Chondrocyte (in vitro differentiated cells): Measurements from ENCODE around the gene MMAA. TPM values are rescaled to one million over a fixed set of nuclear protein-coding genes. Genes with fewer than 3 reads are reported as not detected.
A peak's percentile ranks its signal among the peaks of the same experiment; 100 is the strongest.
"Not testable (repeated sequence)": the region's sequence is repeated elsewhere in the genome, so short reads cannot be mapped to it uniquely, and the experiment has no call there.

Experiments used
- DNase-seq: peaks from one replicate; pipeline ENCODE4 v3.0.0; 2021; ENCODE audit warnings: mixed read lengths, low spot score
- H3K27ac Mint-ChIP-seq: one replicate; pipeline ENCODE4 v1.8.0; 2021; ENCODE audit warnings: mild to moderate bottlenecking, moderate library complexity, mixed read lengths; ENCODE audit not compliant: unreplicated experiment
- H3K27me3 Mint-ChIP-seq: 2 replicates; pipeline ENCODE4 v1.8.0; 2021; ENCODE audit warnings: low read depth, mixed read lengths
- H3K36me3 Mint-ChIP-seq: 2 replicates; pipeline ENCODE4 v1.8.0; 2021; ENCODE audit warnings: low read depth, mixed read lengths
- H3K4me1 Mint-ChIP-seq: 2 replicates; pipeline ENCODE4 v1.8.0; 2021; ENCODE audit warnings: low read depth, mild to moderate bottlenecking, mixed read lengths
- H3K4me3 Mint-ChIP-seq: one replicate; pipeline ENCODE4 v1.8.0; 2021; ENCODE audit warnings: mild to moderate bottlenecking, moderate library complexity, mixed read lengths; ENCODE audit not compliant: unreplicated experiment
- H3K9me3 Mint-ChIP-seq: 2 replicates; pipeline ENCODE4 v1.8.0; 2021; ENCODE audit warnings: low read depth, mixed read lengths
- CTCF ChIP-seq: fragments of 200-600 bp; sonication (generic); IDR thresholded peaks from 2 replicates; pipeline ENCODE4 v1.5.0; 2021; ENCODE audit warnings: antibody characterized with exemption, mild to moderate bottlenecking, moderate library complexity
- total RNA-seq: library from RNA; stranded (reverse); gene quantifications from 3 replicates; pipeline ENCODE4 v1.2.1, GENCODE V29; 2021

The MMAA gene
- total RNA-seq, 1 donor from 2014 or later: 9.1 TPM

DNA sequence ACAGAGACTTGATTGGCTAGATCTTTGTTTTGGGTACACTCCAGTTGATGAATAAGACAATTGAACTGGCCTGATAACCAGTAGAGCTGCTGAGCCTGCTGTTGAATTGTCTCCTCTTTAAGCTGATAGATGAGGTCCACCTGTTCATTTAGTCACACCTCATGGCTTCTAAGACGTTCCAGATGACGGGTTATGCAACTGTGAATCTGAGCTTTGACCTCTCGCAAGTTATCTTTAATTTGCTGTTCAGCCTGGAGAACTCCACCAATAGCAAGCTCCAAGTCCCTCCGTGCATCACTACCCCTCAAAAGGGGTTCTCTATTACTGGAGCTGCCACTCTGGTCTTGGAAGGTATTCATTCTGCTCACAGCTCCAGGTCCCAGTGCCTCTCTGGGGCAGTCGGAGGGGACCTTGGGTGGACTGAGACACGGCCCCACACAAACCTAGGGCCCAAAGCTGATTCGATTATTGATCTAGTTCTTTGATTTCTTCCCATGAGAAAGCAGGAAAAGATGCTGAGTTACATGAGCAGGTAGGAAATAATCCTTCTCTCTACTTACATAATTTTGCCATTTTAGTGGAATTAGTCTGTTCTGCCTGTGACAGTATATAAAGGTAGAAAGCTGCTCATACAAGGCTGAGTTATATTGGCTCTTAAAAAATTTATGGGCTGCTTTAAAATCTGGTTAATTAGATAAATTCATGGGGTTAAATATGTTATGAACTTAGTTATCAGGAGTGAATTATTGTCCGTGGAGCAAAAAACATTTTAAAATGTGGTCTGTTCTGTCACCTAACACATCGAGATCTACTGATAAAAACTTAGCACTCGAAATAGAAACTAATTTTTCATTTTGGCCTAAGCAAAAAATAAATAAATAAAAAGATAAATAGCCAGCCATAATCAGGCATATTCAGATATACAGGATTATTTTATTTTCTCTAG is 6.8 kb downstream of the MMAA start:
- Mint-ChIP-seq H3K4me3 (no peak overlapping the region), H3K9me3 (peaks cover 6% of the 10 kb centered on the region), H3K27ac (no peak overlapping the region), H3K36me3 (peaks cover 6% of the 10 kb centered on the region), H3K4me1 (peaks cover 12% of the 10 kb centered on the region), H3K27me3 (no peaks in the 10 kb centered on the region)
- no peak for DNase-seq
- TF ChIP-seq CTCF: no peak

DNA sequence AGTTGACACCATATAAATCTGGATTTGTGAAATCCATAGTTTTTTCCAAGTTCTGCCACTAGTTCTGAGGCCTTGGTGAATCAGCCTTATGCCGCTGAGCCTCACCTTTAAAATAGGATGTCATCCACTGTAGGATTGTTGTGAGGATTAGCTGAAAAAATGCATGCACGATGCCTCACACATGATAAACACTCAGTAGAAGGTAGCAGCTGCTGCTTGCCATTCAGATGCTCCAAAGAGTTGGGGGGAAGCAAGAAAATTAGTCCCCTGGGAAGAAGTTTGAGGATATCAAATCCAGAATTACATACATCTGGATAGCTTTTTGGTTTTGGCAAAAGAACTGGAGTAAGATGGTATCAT is 7.4 kb downstream of the MMAA start:
- no peaks in the 10 kb centered on the region for H3K27me3 Mint-ChIP-seq
- DNase-seq: no peak

GRCh38 chr4:145635117-145635516 is 15.9 kb downstream of the MMAA start:
- no peak for TF ChIP-seq CTCF
- DNase-seq: no peak
- Mint-ChIP-seq H3K27ac (no peak overlapping the region), H3K4me3 (no peak overlapping the region), H3K4me1 (peaks cover under 1% of the 10 kb centered on the region), H3K36me3 (peaks cover 7% of the 10 kb centered on the region), H3K9me3 (peaks cover 3% of the 10 kb centered on the region), H3K27me3 (no peaks in the 10 kb centered on the region)

More for the DNA sequence above, 7.4 kb downstream of the MMAA start:
- TF ChIP-seq CTCF: no peak
- H3K36me3 Mint-ChIP-seq: peaks cover 6% of the 10 kb centered on the region
- peaks cover 6% of the 10 kb centered on the region for H3K4me1 Mint-ChIP-seq
- peaks cover 6% of the 10 kb centered on the region for H3K9me3 Mint-ChIP-seq
- H3K27ac Mint-ChIP-seq: no peak overlapping the region
- H3K4me3 Mint-ChIP-seq: no peak overlapping the region

DNA sequence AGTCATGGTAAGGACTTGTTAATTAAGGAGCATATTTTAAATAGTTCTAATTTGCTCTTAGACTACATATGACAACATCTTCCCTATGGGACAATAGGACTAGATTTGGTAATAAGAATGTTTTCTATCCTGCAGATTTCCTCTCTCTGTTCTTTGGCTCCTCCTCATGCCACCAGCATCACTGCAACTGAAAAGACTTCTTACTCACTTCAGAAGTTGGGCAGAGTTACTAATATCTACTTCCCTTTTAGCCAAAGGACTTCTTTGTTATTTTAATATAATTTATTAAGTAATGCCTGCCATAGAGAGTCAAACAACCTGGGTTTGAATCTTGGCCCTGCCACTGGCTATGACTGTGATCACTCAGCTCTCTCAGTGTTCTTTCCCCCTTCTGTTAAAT is 16.4 kb downstream of the MMAA start:
- Mint-ChIP-seq H3K9me3 (peaks cover 3% of the 10 kb centered on the region), H3K4me3 (no peak overlapping the region), H3K27ac (no peak overlapping the region), H3K4me1 (peaks cover 6% of the 10 kb centered on the region), H3K36me3 (peaks cover 6% of the 10 kb centered on the region), H3K27me3 (no peaks in the 10 kb centered on the region)
- DNase-seq: no peak
- no peak for TF ChIP-seq CTCF

GRCh38 chr4:145639186-145639698 is 20.1 kb downstream of the MMAA start:
- TF ChIP-seq CTCF: no peak
- no peak overlapping the region for H3K4me3 Mint-ChIP-seq
- peaks cover 4% of the 10 kb centered on the region for H3K36me3 Mint-ChIP-seq
- no peak for DNase-seq
- H3K27me3 Mint-ChIP-seq: no peaks in the 10 kb centered on the region
- no peak overlapping the region for H3K27ac Mint-ChIP-seq
- peaks cover 13% of the 10 kb centered on the region for H3K4me1 Mint-ChIP-seq
- no peaks in the 10 kb centered on the region for H3K9me3 Mint-ChIP-seq

DNA sequence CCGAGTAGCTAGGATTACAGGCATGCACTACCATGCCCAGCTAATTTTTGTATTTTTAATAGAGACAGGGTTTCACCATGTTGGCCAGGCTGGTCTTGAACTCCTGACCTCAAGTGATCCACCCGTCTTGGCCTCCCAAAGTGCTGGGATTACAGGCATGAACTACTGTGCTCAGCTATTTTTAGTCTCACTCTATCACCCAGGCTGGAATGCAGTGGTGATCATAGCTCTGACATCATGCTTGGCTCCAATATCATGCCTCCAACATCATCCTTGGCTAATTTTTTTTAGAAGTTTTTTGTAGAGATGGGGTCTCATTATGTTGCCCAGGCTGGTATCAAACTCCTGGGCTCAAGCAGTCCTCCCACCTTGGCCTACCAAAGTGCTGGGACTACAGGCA is 21.1 kb downstream of the MMAA start:
- H3K9me3 Mint-ChIP-seq, H3K4me3 Mint-ChIP-seq, H3K36me3 Mint-ChIP-seq, DNase-seq, H3K27me3 Mint-ChIP-seq: not testable (repeated sequence)
- peaks cover 17% of the 10 kb centered on the region for H3K4me1 Mint-ChIP-seq
- peak overlapping the region; percentile 12 for H3K27ac Mint-ChIP-seq
